Activated naive CD4-positive, alpha-beta T cell treated with anti-CD3 and anti-CD28 coated beads for 36 hours (primary cell): ENCODE measurements around the gene TMEM184A. TPM values are rescaled to one million over a fixed set of nuclear protein-coding genes. Genes with fewer than 3 reads are reported as not detected.
"Not testable (repeated sequence)": the region's sequence is repeated elsewhere in the genome, so short reads cannot be mapped to it uniquely, and the experiment has no call there.

ENCODE experiments used
- CTCF ChIA-PET: fragments of 350-600 bp; sonication (Branson Sonifier 250); formaldehyde crosslinking; loops from one replicate; lab custom pipeline; 2021; ENCODE audit warnings: antibody characterized with exemption; lab: Charles Lee
- DNase-seq: peaks from one replicate; pipeline ENCODE4 v3.0.0-alpha.2; 2020
- H3K27ac Mint-ChIP-seq: one replicate; pipeline ENCODE4 v1.8.0; 2021; ENCODE audit warnings: mild to moderate bottlenecking, mixed read lengths
- H3K27me3 Mint-ChIP-seq: one replicate; pipeline ENCODE4 v1.8.0; 2021; ENCODE audit warnings: low read depth, mixed read lengths
- H3K36me3 Mint-ChIP-seq: one replicate; pipeline ENCODE4 v1.8.0; 2021; ENCODE audit warnings: low read depth, mixed read lengths
- H3K4me1 Mint-ChIP-seq: one replicate; pipeline ENCODE4 v1.8.0; 2021; ENCODE audit warnings: low read depth, mixed read lengths
- H3K4me3 Mint-ChIP-seq: one replicate; pipeline ENCODE4 v1.8.0; 2021; ENCODE audit warnings: mild to moderate bottlenecking, moderate library complexity, mixed read lengths
- H3K9me3 Mint-ChIP-seq: one replicate; pipeline ENCODE4 v1.8.0; 2021; ENCODE audit warnings: mixed read lengths
- intact Hi-C: fragments of 100-400 bp; cut with micrococcal nuclease; formaldehyde crosslinking; loops from one replicate; pipeline ENCODE4 v1.15.1; 2023
- total RNA-seq, 2 experiments: library from RNA; stranded (reverse); gene quantifications; one replicate each; pipeline ENCODE4 v1.2.3, GENCODE V29; 2021

TMEM184A gene
- total RNA-seq, 2 experiments from 2014 or later, result 0.36 TPM; not detected in 1

DNA sequence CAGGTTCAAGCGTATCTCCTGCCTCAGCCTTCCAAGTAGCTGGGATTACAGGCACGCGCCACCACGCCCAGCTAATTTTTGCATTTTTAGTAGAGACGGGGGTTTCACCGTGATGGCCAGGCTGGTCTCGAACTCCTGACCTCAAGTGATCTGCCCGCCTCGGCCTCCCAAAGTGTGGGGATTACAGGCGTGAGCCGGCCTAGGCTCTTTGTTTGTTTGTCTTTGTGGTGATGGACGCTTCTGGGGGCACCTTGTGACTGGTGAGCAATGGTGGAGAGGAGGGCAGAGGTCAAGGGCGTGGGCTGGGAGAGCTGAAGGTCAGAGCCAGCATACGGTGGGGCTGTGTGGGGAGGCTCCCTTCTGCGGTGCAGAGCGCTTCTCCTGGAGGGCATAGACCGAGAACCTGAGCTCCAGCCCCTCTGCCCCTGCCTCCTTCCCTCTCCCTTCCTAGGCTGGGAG lies 40.5 kb downstream of the TMEM184A start:
- peaks cover 22% of the 10 kb centered on the region for H3K4me1 Mint-ChIP-seq
- intact Hi-C loops, DNase-seq, H3K27me3 Mint-ChIP-seq, H3K4me3 Mint-ChIP-seq, H3K36me3 Mint-ChIP-seq, H3K9me3 Mint-ChIP-seq, CTCF ChIA-PET, H3K27ac Mint-ChIP-seq: not testable (repeated sequence)

DNA sequence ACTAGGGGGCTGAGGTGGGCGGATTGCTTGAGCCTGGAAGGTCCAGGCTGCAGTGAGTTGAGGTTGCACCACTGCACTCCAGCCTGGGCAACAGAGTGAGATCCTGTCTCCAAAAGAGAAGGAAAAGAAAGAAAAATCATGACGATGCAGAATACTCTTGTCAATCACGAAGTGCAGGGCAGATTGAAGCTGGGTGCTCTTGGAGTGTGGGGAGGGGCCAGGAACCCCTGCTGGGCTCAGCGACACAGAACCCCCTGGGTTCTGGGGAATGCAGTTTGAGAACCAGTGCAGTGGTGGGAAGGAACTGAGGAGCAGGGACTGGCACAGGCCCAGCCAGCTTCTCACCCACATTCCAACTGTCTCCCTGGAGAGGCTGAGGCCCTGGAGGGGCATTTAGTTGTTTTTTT lies 41.0 kb downstream of the TMEM184A start:
- intact Hi-C loops, result no loop called here
- Mint-ChIP-seq H3K27ac (no peak overlapping the region), H3K9me3 (peaks cover 6% of the 10 kb centered on the region), H3K4me1 (peaks cover 22% of the 10 kb centered on the region), H3K27me3 (no peaks in the 10 kb centered on the region), H3K36me3 (no peaks in the 10 kb centered on the region), H3K4me3 (no peak overlapping the region)
- DNase-seq, result no peak
- CTCF ChIA-PET, result interaction anchor here (0.6 to 1.1 kb wide), 2 partner anchors 10 to 259 kb away, joined by 5 to 6 read pairs; partner anchors contain the start of gene INTS1

DNA sequence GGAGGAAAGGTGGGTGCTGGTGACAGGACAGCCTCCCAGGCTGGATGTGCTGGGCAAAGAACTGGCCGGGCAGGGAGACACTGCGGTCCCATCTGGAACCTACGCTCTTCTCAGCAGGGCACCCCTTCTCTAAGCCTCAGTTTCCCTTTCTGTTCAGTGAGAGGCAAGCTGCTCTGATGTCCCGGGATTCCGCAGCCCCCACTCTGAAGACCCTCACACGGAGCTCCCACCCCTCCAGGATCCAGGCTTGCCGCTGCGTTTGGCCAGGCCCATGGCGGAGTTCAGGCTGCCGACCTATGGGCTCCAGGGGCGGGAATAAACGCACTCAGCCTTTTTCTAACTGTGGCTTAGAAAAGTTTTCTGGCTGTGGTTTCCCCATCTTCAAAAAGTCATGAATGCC lies 41.6 kb downstream of the TMEM184A start:
- no peak overlapping the region for H3K4me3 Mint-ChIP-seq
- H3K27ac Mint-ChIP-seq, result no peak overlapping the region
- no peak for DNase-seq
- H3K36me3 Mint-ChIP-seq, result no peaks in the 10 kb centered on the region
- H3K9me3 Mint-ChIP-seq, result peaks cover 6% of the 10 kb centered on the region
- H3K4me1 Mint-ChIP-seq, result peaks cover 22% of the 10 kb centered on the region
- H3K27me3 Mint-ChIP-seq, result no peaks in the 10 kb centered on the region
- intact Hi-C loops, result no loop called here
- CTCF ChIA-PET, result interaction anchor here (0.6 to 1.1 kb wide), 4 partner anchors 10 to 483 kb away, joined by 3 to 6 read pairs (median 5); partner anchors contain the start of gene INTS1

DNA sequence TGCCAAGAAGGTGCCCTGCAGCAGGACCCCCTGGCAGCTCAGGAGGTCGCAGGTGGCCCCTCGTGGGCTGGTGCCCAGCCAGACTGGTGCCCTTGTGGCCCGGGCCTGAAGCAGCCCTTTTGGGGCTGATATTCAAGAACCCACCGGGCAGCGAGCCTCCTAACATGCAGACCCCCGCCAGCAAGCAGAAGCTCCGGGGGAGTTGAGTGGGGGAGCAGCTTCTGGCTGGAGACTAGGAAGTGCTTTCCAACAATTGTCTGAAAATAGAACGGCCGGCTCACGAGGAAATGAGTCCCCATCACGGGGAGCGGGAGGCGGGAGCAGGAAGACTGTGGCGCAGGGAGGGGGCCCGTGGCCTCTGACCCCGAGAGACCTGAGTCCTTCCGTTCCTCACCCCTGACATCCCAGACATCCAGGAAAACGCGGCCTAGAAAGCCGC lies 42.3 kb downstream of the TMEM184A start:
- peaks cover 25% of the 10 kb centered on the region for H3K4me1 Mint-ChIP-seq
- no peak overlapping the region for H3K4me3 Mint-ChIP-seq
- no peak overlapping the region for H3K27ac Mint-ChIP-seq
- CTCF ChIA-PET, result interaction anchor here (0.6 to 0.7 kb wide), 4 partner anchors 9 to 484 kb away, joined by 3 to 5 read pairs (median 3); no protein-coding TSS in a partner anchor
- H3K36me3 Mint-ChIP-seq, result no peaks in the 10 kb centered on the region
- intact Hi-C loops, result loop anchor here (2.0 kb wide), 1 partner anchor 19 kb away; no protein-coding TSS in a partner anchor
- no peaks in the 10 kb centered on the region for H3K27me3 Mint-ChIP-seq
- no peaks in the 10 kb centered on the region for H3K9me3 Mint-ChIP-seq
- no peak for DNase-seq

DNA sequence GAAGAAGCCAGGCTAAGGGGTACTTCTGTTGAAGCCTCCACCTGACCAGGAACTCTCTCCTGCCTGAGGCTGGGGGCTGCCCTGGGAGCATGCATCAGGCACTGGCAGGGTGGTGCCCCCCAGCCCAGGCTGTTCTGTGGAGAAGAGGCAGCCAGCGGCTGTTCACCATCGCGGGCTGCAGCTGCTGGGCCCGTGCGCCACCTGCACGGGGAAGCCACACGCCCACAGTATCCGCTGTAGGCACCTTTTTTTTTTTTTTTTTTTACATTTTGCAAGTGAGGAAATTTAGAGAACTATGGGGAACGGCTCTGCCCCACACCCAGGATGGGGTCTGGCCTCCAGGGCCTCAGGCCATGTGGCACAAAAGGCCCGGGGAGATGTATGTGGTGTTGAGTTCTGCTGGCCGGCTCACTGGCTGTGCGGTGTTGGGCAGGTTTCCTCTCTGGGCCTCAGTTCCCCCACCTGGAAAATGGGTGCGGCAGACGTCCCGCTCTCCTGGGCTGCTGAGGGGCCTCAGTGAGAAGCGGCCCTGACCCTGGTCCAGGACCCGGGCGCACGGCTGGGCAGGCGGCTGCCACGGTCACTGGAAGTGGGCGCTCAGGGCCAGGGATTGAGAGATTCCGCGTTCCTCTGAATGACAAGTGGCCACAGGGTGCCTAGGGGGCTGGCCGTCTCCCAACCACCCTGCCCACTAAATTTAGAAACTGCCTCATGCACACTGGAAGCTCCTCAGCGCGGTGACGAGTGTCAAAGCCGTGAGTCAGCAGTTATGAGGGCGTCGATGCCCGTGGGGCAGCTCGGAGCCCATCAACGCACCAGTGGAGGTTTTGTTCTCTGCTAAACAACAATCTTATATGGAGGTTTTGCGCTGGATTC lies 43.0 kb downstream of the TMEM184A start:
- Mint-ChIP-seq H3K4me1 (peaks cover 30% of the 10 kb centered on the region), H3K27me3 (no peaks in the 10 kb centered on the region), H3K27ac (peak overlapping the region; percentile 46), H3K4me3 (no peak overlapping the region), H3K9me3 (no peaks in the 10 kb centered on the region), H3K36me3 (no peaks in the 10 kb centered on the region)
- intact Hi-C loops, result loop anchor here (2.0 kb wide), 1 partner anchor 20 kb away; no protein-coding TSS in a partner anchor
- peak; percentile 64 for DNase-seq
- CTCF ChIA-PET, result interaction anchor here (0.7 kb wide), 1 partner anchor 8 kb away, joined by 3 read pairs; no protein-coding TSS in a partner anchor

DNA sequence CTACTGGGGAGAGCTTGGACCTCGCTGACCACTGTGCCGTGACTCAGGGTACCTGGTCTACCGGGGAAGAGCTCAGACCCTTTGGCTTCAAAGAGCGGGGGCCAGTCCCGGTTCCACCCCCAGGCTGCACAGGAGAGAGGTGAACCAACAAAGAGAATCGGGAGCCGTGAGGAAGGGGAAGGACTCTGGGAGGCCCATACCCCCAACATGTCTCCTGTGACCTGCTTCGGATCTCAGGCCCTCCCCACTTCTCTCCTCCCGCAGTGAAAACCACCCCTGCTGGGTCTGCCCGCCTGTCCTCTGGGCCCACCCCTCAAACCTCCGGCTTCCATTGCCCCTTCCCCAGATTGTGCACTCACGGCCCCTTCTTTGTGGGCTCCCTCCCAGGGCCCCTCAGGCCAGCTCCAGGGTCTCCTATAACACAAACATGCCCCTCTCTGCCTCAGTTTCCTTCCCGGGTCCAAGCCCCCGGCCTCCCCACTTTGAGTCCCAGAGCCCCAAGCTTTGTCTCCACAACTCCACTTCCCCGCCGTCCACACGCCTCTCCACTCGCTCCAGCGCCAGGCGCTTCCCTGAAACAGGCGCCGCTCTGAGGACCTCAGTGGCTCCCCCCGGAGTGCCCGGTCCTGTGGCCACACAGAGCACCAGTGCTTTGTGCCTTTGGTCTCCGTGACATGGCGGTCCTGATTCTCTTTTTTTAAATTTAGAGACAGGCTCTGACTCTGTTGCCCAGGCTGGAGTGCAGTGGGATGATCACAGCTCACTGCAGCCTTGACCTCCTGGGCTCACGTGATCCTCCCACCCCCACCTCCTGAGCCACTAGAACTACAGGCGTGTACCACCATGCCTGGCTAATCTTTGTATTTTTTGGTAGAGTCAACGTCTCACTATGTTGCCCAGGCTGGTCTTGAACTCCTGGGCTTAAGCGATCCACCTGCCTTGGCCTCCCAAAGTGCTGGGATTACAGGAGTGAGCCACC lies 44.3 kb downstream of the TMEM184A start:
- peaks cover 38% of the 10 kb centered on the region for H3K4me1 Mint-ChIP-seq
- DNase-seq, result no peak
- intact Hi-C loops, result loop anchor here (2.0 kb wide), 1 partner anchor 21 kb away; no protein-coding TSS in a partner anchor

DNA sequence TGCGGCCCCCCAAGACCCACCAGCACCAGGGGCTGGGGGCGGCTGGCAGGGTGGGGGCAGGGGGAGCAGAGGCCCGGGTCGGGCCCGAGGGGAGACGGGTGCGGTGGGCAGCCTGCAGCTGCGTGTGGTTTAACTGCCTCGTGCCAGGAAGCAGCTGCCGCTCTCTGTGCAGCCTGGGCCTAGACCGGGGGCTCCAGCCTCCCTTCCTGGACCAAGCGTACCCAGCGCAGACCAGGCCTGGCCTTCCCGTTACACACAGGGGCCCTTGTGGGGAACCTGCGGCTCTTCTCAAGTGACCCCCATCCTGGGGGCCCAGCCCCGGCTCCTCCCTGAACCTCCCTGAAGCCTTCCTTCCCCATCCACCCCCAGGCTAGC lies 45.2 kb downstream of the TMEM184A start:
- Mint-ChIP-seq H3K9me3 (no peaks in the 10 kb centered on the region), H3K4me3 (no peak overlapping the region), H3K27ac (no peak overlapping the region), H3K4me1 (peaks cover 44% of the 10 kb centered on the region), H3K36me3 (no peaks in the 10 kb centered on the region), H3K27me3 (no peaks in the 10 kb centered on the region)
- CTCF ChIA-PET, result interaction anchor here (2.0 kb wide), 1 partner anchor 23 kb away, joined by 5 read pairs; no protein-coding TSS in a partner anchor
- DNase-seq, result no peak
- intact Hi-C loops, result no loop called here

More for the DNA sequence above, 44.3 kb downstream of the TMEM184A start:
- Mint-ChIP-seq H3K4me3 (no peak overlapping the region), H3K9me3 (no peaks in the 10 kb centered on the region), H3K27ac (no peak overlapping the region), H3K27me3 (no peaks in the 10 kb centered on the region), H3K36me3 (no peaks in the 10 kb centered on the region)
- CTCF ChIA-PET, result no interaction called here

DNA sequence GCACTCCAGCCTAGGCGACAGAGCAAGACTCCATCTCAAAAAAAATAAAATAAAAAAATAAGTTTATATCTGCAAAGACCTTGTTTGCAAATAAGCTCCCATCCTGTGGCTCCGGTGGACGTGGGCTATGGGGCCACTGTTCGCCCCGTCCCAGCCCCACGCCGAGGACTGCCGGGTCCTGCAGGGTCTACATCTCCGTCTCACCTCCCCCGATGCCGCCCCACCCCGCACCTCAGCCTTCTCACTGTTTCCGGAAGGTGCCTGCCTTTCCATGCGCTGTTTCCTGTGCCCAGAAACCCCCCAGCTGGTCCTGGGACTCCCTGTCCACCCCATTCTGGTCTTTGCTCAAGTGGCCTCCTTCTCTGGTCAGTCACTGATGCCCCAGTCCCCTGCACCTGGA lies 46.8 kb downstream of the TMEM184A start:
- DNase-seq, result no peak
- H3K36me3 Mint-ChIP-seq, result peaks cover 2% of the 10 kb centered on the region
- peaks cover 48% of the 10 kb centered on the region for H3K4me1 Mint-ChIP-seq
- no peaks in the 10 kb centered on the region for H3K9me3 Mint-ChIP-seq
- intact Hi-C loops, result no loop called here
- no peaks in the 10 kb centered on the region for H3K27me3 Mint-ChIP-seq
- no peak overlapping the region for H3K4me3 Mint-ChIP-seq
- no peak overlapping the region for H3K27ac Mint-ChIP-seq
- CTCF ChIA-PET, result interaction anchor here (2.0 kb wide), 1 partner anchor 24 kb away, joined by 5 read pairs; no protein-coding TSS in a partner anchor

DNA sequence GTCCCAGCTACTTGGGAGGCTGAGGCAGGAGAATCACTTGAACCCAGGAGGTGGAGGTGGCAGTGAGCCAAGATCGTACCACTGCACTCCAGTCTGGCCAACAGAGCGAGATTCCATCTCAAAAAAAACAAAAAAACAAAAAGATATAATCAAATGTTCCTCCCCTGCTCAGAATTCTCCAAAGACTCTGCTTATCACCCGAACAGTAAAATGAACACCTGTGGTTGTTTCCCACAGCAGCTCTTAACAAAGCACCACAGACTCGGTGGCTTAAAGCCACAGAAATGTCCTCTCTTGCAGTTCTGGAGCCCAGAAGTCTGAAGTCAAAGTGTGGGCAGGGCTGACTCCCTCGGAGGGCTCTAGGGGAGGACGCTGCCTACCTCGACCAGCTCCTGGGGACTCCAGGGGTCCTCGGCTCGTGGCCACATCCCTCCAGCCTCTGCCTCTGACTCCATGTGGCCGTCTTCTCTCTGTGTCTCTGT lies 47.7 kb downstream of the TMEM184A start:
- CTCF ChIA-PET, result interaction anchor here (0.6 kb wide), 1 partner anchor 1592 kb away, joined by 4 read pairs; no protein-coding TSS in a partner anchor
- DNase-seq, result no peak
- intact Hi-C loops, result no loop called here
- Mint-ChIP-seq H3K4me1 (peaks cover 43% of the 10 kb centered on the region), H3K36me3 (peaks cover 2% of the 10 kb centered on the region), H3K27ac (no peak overlapping the region), H3K4me3 (no peak overlapping the region), H3K27me3 (no peaks in the 10 kb centered on the region), H3K9me3 (no peaks in the 10 kb centered on the region)

DNA sequence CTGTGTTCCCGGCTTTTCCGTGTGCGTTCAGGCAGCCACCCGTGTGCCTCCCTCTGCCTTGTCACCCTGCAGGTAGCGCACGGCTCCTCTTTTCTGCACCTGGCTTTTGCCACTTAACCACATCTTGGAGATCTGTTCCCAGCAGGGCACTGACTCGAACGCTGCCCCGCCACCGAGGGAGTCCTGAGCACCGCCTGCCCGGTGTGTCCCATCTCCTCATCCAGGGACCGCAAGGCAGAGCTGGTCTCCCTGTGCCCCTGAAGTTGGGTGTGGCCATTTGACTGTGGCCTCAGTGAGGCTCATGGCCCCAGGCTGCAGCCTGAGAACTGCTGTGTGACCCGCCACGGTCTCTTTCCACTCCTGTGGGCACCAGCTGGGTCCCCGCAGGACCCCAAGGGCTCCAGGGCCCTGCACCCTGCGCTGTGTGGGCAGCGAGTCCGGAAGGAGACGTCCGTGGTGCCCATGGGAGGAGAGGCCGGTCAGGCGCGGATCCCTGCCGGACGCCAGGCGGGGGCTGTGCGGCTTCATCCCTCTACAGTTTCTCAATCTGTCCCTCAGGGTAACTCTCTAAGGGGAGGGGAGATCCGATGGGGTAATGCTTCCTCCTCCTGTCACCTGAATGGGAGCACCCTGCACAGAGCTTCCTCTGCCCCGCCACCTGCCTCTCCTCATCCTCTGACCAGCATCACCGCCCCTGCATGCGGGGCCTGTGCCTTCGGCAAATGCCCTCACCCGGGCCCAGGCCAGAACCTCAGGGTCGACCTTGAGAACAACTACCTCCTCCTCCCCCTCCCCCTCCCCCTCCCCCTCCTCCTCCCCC lies 50.1 kb downstream of the TMEM184A start:
- intact Hi-C loops, result loop anchor here (2.0 kb wide), 2 partner anchors 47 to 51 kb away; partner anchors contain the start of genes MICALL2 and TMEM184A
- Mint-ChIP-seq H3K36me3 (peaks cover 10% of the 10 kb centered on the region), H3K27ac (no peak overlapping the region), H3K27me3 (no peaks in the 10 kb centered on the region), H3K4me1 (peaks cover 43% of the 10 kb centered on the region), H3K4me3 (peak overlapping the region; percentile 59), H3K9me3 (no peaks in the 10 kb centered on the region)
- CTCF ChIA-PET, result interaction anchor here (0.7 to 1.6 kb wide), 5 partner anchors 9 to 266 kb away, joined by 3 to 6 read pairs (median 5); no protein-coding TSS in a partner anchor
- DNase-seq, result peak; percentile 32
